Measurements from ENCODE around the gene AMPD2.
A peak's percentile ranks its signal among the peaks of the same experiment; 100 is the strongest.

The AMPD2 gene

GRCh38 chr1:109639063-109639840 lies 19.6 kb downstream of the AMPD2 start:
- ATAC-seq (replicated peaks), result no peak
- H3K36me3 Mint-ChIP-seq (ENCODE audit: insufficient read depth), result peaks cover 16% of the 10 kb centered on the region
- H3K9me3 Mint-ChIP-seq, result no peaks in the 10 kb centered on the region
- no peak overlapping the region for H3K4me3 Mint-ChIP-seq
- peaks cover 14 to 31% of the 10 kb centered on the region in 2 donors for H3K27me3 Mint-ChIP-seq
- H3K27ac Mint-ChIP-seq, result no peak overlapping the region
- no peak for DNase-seq
- H3K4me1 Mint-ChIP-seq (ENCODE audit: low read depth in 2 of 2), result peaks cover 13 to 23% of the 10 kb centered on the region in 2 donors

- Mint-ChIP-seq H3K4me1 (ENCODE audit: low read depth in 2 of 2) (peaks cover 8 to 18% of the 10 kb centered on the region in 2 donors), H3K4me3 (no peak overlapping the region), H3K9me3 (no peaks in the 10 kb centered on the region), H3K27ac (no peak overlapping the region), H3K36me3 (ENCODE audit: insufficient read depth) (peaks cover 16% of the 10 kb centered on the region), H3K27me3 (peaks cover 14 to 36% of the 10 kb centered on the region in 2 donors)
- DNase-seq (no peak), ATAC-seq (replicated peaks) (no peak)
Observed at GRCh38 chr1:109639841-109640184, 20.2 kb downstream of the AMPD2 start.

- ATAC-seq (replicated peaks) (peak; percentile 80), DNase-seq (peak; percentile 87 to 93 (median 92))
- H3K27me3 Mint-ChIP-seq, result peaks cover 14 to 40% of the 10 kb centered on the region in 2 donors
- peaks cover 16% of the 10 kb centered on the region for H3K36me3 Mint-ChIP-seq (ENCODE audit: insufficient read depth)
- H3K4me3 Mint-ChIP-seq, result no peak overlapping the region
- H3K9me3 Mint-ChIP-seq, result no peaks in the 10 kb centered on the region
- peaks cover 7 to 15% of the 10 kb centered on the region in 2 donors for H3K4me1 Mint-ChIP-seq (ENCODE audit: low read depth in 2 of 2)
- H3K27ac Mint-ChIP-seq, result no peak overlapping the region
Observed at GRCh38 chr1:109640285-109640865, 20.7 kb downstream of the AMPD2 start.

GRCh38 chr1:109641078-109641740 lies 21.6 kb downstream of the AMPD2 start:
- ATAC-seq (replicated peaks) (no peak), DNase-seq (no peak)
- Mint-ChIP-seq H3K9me3 (no peaks in the 10 kb centered on the region), H3K4me1 (ENCODE audit: low read depth in 2 of 2) (peaks cover 7 to 15% of the 10 kb centered on the region in 2 donors), H3K27ac (no peak overlapping the region), H3K27me3 (peaks cover 14 to 39% of the 10 kb centered on the region in 2 donors), H3K36me3 (ENCODE audit: insufficient read depth) (peaks cover 16% of the 10 kb centered on the region), H3K4me3 (no peak overlapping the region)

- no peak overlapping the region for H3K4me3 Mint-ChIP-seq
- no peak for DNase-seq
- H3K27me3 Mint-ChIP-seq, result peaks cover 14 to 33% of the 10 kb centered on the region in 2 donors
- no peak overlapping the region for H3K27ac Mint-ChIP-seq
- H3K4me1 Mint-ChIP-seq (ENCODE audit: low read depth in 2 of 2), result peaks cover 7 to 15% of the 10 kb centered on the region in 2 donors
- no peaks in the 10 kb centered on the region for H3K9me3 Mint-ChIP-seq
- H3K36me3 Mint-ChIP-seq (ENCODE audit: insufficient read depth), result peaks cover 12% of the 10 kb centered on the region
- no peak for ATAC-seq (replicated peaks)
Observed at GRCh38 chr1:109641861-109642260, 22.2 kb downstream of the AMPD2 start.

GRCh38 chr1:109642626-109643025 lies 23.0 kb downstream of the AMPD2 start:
- ATAC-seq (replicated peaks) (no peak), DNase-seq (no peak)
- Mint-ChIP-seq H3K4me3 (no peak overlapping the region), H3K4me1 (ENCODE audit: low read depth in 2 of 2) (peaks cover 7 to 15% of the 10 kb centered on the region in 2 donors), H3K27ac (no peak overlapping the region), H3K27me3 (peaks cover 14 to 27% of the 10 kb centered on the region in 2 donors), H3K9me3 (no peaks in the 10 kb centered on the region), H3K36me3 (ENCODE audit: insufficient read depth) (peaks cover 12% of the 10 kb centered on the region)

GRCh38 chr1:109643385-109644230 lies 24.0 kb downstream of the AMPD2 start:
- Mint-ChIP-seq H3K27ac (peak overlapping the region in 1 of 2 donors; percentile 26), H3K9me3 (no peaks in the 10 kb centered on the region), H3K4me1 (ENCODE audit: low read depth in 2 of 2) (peaks cover 7 to 15% of the 10 kb centered on the region in 2 donors), H3K4me3 (peak overlapping the region in 1 of 2 donors; percentile 8), H3K36me3 (ENCODE audit: insufficient read depth) (peaks cover 12% of the 10 kb centered on the region), H3K27me3 (peaks cover 9 to 33% of the 10 kb centered on the region in 2 donors)
- peak; percentile 93 for ATAC-seq (replicated peaks)
- peak; percentile 87 to 89 (median 88) for DNase-seq

GRCh38 chr1:109644670-109645069 lies 25.0 kb downstream of the AMPD2 start:
- no peak overlapping the region for H3K27ac Mint-ChIP-seq
- peaks cover 7 to 15% of the 10 kb centered on the region in 2 donors for H3K4me1 Mint-ChIP-seq (ENCODE audit: low read depth in 2 of 2)
- ATAC-seq (replicated peaks) (no peak), DNase-seq (no peak)
- H3K9me3 Mint-ChIP-seq, result no peaks in the 10 kb centered on the region
- no peak overlapping the region for H3K4me3 Mint-ChIP-seq
- H3K36me3 Mint-ChIP-seq (ENCODE audit: insufficient read depth), result peaks cover 10% of the 10 kb centered on the region
- peaks cover 5 to 33% of the 10 kb centered on the region in 2 donors for H3K27me3 Mint-ChIP-seq

- Mint-ChIP-seq H3K4me1 (ENCODE audit: low read depth in 2 of 2) (no peaks in the 10 kb centered on the region), H3K9me3 (no peaks in the 10 kb centered on the region), H3K4me3 (no peak overlapping the region), H3K36me3 (ENCODE audit: insufficient read depth) (no peaks in the 10 kb centered on the region), H3K27me3 (peaks cover 6 to 50% of the 10 kb centered on the region in 2 donors), H3K27ac (no peak overlapping the region)
- ATAC-seq (replicated peaks) (no peak), DNase-seq (no peak)
Observed at GRCh38 chr1:109649491-109649914, 29.9 kb downstream of the AMPD2 start.

- ATAC-seq (replicated peaks) (no peak), DNase-seq (no peak)
- Mint-ChIP-seq H3K36me3 (ENCODE audit: insufficient read depth) (peaks cover 3% of the 10 kb centered on the region), H3K9me3 (no peaks in the 10 kb centered on the region), H3K27ac (no peak overlapping the region), H3K4me1 (ENCODE audit: low read depth in 2 of 2) (peaks cover 0 to 8% of the 10 kb centered on the region in 2 donors), H3K4me3 (no peak overlapping the region), H3K27me3 (peaks cover 10 to 44% of the 10 kb centered on the region in 2 donors)
Observed at GRCh38 chr1:109650609-109651008, 31.0 kb downstream of the AMPD2 start.

- no peak overlapping the region for H3K27ac Mint-ChIP-seq
- no peak for DNase-seq
- peaks cover 10 to 44% of the 10 kb centered on the region in 2 donors for H3K27me3 Mint-ChIP-seq
- no peaks in the 10 kb centered on the region for H3K9me3 Mint-ChIP-seq
- H3K36me3 Mint-ChIP-seq (ENCODE audit: insufficient read depth), result peaks cover 3% of the 10 kb centered on the region
- H3K4me3 Mint-ChIP-seq, result no peak overlapping the region
- no peak for ATAC-seq (replicated peaks)
- peaks cover 4 to 17% of the 10 kb centered on the region in 2 donors for H3K4me1 Mint-ChIP-seq (ENCODE audit: low read depth in 2 of 2)
Observed at GRCh38 chr1:109652402-109652801, 32.8 kb downstream of the AMPD2 start.

- Mint-ChIP-seq H3K36me3 (ENCODE audit: insufficient read depth) (peaks cover 3% of the 10 kb centered on the region), H3K4me1 (ENCODE audit: low read depth in 2 of 2) (peaks cover 4 to 20% of the 10 kb centered on the region in 2 donors), H3K9me3 (no peaks in the 10 kb centered on the region), H3K4me3 (no peak overlapping the region), H3K27ac (no peak overlapping the region), H3K27me3 (peaks cover 10 to 38% of the 10 kb centered on the region in 2 donors)
- ATAC-seq (replicated peaks) (no peak), DNase-seq (no peak)
Observed at GRCh38 chr1:109653306-109653705, 33.7 kb downstream of the AMPD2 start.

GRCh38 chr1:109654519-109654918 lies 34.9 kb downstream of the AMPD2 start:
- Mint-ChIP-seq H3K4me1 (ENCODE audit: low read depth in 2 of 2) (peaks cover 4 to 22% of the 10 kb centered on the region in 2 donors), H3K27me3 (peaks cover 10 to 28% of the 10 kb centered on the region in 2 donors), H3K36me3 (ENCODE audit: insufficient read depth) (peaks cover 6% of the 10 kb centered on the region), H3K27ac (peak overlapping the region in 1 of 2 donors; percentile 39), H3K4me3 (peak overlapping the region in 1 of 2 donors; percentile 5), H3K9me3 (no peaks in the 10 kb centered on the region)
- ATAC-seq (replicated peaks) (no peak), DNase-seq (no peak)
